Stimulated activated CD8-positive, alpha-beta memory T cell treated with anti-CD3 and anti-CD28 coated beads, Interleukin-4, amount 100 ng/mL, for 4 hours (primary cell): ENCODE results near the gene RNF135.
"Not testable (repeated sequence)": the region's sequence is repeated elsewhere in the genome, so short reads cannot be mapped to it uniquely, and the experiment has no call there.

Experiments
- DNase-seq, 2 donors: peaks; one replicate each; pipeline ENCODE4 v3.0.0-alpha.2; 2020; ENCODE audit warnings: low read depth in 2 of 2, low spot score in 1 of 2

Gene RNF135

GRCh38 chr17:30970831-30971567, at the start of gene RNF135:
RNF135 (plus strand) TSS chr17:30971039; CDS start chr17:30971074, 35 bp downstream.
- DNase-seq: peak in 1 of 2 donors; percentile 15

GRCh38 chr17:30921544-30922196, 49.2 kb upstream of the RNF135 start, which contains the start of gene ADAP2:
ADAP2 (plus strand) TSS chr17:30921945; CDS start chr17:30922015, 70 bp downstream.
- DNase-seq: no peak

- DNase-seq: no peak
Measured at GRCh38 chr17:30922235-30923030, 48.4 kb upstream of the RNF135 start.

GRCh38 chr17:30924341-30924740, 46.5 kb upstream of the RNF135 start:
- no peak for DNase-seq

GRCh38 chr17:30926516-30926915, 44.3 kb upstream of the RNF135 start:
- DNase-seq: no peak

GRCh38 chr17:30927756-30928155, 43.1 kb upstream of the RNF135 start:
- no peak for DNase-seq

- no peak for DNase-seq
Measured at GRCh38 chr17:30928584-30928983, 42.3 kb upstream of the RNF135 start.

- no peak for DNase-seq
Measured at GRCh38 chr17:30929081-30929633, 41.7 kb upstream of the RNF135 start.

GRCh38 chr17:30929861-30930260, 41.0 kb upstream of the RNF135 start:
- not testable (repeated sequence) for DNase-seq

- no peak for DNase-seq
Measured at GRCh38 chr17:30930495-30930894, 40.3 kb upstream of the RNF135 start.

GRCh38 chr17:30931582-30931981, 39.3 kb upstream of the RNF135 start:
- not testable (repeated sequence) for DNase-seq

GRCh38 chr17:30933966-30934365, 36.9 kb upstream of the RNF135 start:
- DNase-seq: no peak

GRCh38 chr17:30939051-30939689, 31.7 kb upstream of the RNF135 start:
- DNase-seq: no peak

- DNase-seq: no peak
Measured at GRCh38 chr17:30942308-30943079, 28.3 kb upstream of the RNF135 start.

GRCh38 chr17:30947796-30948195, 23.0 kb upstream of the RNF135 start:
- no peak for DNase-seq

- no peak for DNase-seq
Measured at GRCh38 chr17:30950189-30950588, 20.6 kb upstream of the RNF135 start.

GRCh38 chr17:30950669-30951399, 20.0 kb upstream of the RNF135 start:
- DNase-seq: no peak

- no peak for DNase-seq
Measured at GRCh38 chr17:30952638-30953393, 18.0 kb upstream of the RNF135 start.
